Adipose tissue (tissue), 3 donors: ENCODE measurements around the gene ARVCF. TPM values are rescaled to one million over a fixed set of nuclear protein-coding genes. Genes with fewer than 3 reads are reported as not detected.

ENCODE experiments used
- polyA plus RNA-seq, 3 donors: library from polyadenylated mRNA; stranded (reverse); fragments of 200-250 nt; gene quantifications; one replicate each; pipeline ENCODE4 v1.2.3, GENCODE V29; 2013
- donor health status: healthy with polysubstance abuse.
- donor health status: Bipolar disorder and iron deficiency.
- donor health status: healthy.

The ARVCF gene
- polyA plus RNA-seq, 3 donors = 4.0 to 9.8 (median 8.5) TPM

Other genes starting within 250 kb of the ARVCF start
- 1 to 10 TPM; 3.5 to 6.6 (median 4.3) TPM for gene GNB1L, start 161.9 kb downstream of the ARVCF start, polyA plus RNA-seq
- gene RTL10, start 161.9 kb downstream of the ARVCF start, polyA plus RNA-seq = 1 to 10 TPM; 3.1 to 4.3 (median 3.8) TPM
- 100 to 1,000 TPM in 2 of 3 donors, 10 to 100 TPM in 1; 70.9 to 173 (median 133) TPM for gene COMT, start 75.1 kb downstream of the ARVCF start, polyA plus RNA-seq
- 10 to 100 TPM; 13.6 to 21.8 (median 16.6) TPM for gene TXNRD2, start 75.0 kb downstream of the ARVCF start, polyA plus RNA-seq
- 10 to 100 TPM; 11.1 to 30.9 (median 20.5) TPM for gene TANGO2, start 4.3 kb upstream of the ARVCF start, polyA plus RNA-seq
- 10 to 100 TPM; 10.1 to 15.6 (median 12.9) TPM for gene DGCR8, start 63.4 kb upstream of the ARVCF start, polyA plus RNA-seq
- gene RANBP1, start 99.3 kb upstream of the ARVCF start, polyA plus RNA-seq = 10 to 100 TPM; 42.3 to 94.7 (median 68.2) TPM
- gene TRMT2A, start 100.4 kb upstream of the ARVCF start, polyA plus RNA-seq = 10 to 100 TPM; 32.2 to 47.9 (median 43.0) TPM
- 10 to 100 TPM; 20.5 to 45.6 (median 28.0) TPM for gene ZDHHC8, start 115.0 kb upstream of the ARVCF start, polyA plus RNA-seq
- gene CCDC188, start 134.2 kb upstream of the ARVCF start, polyA plus RNA-seq = 1 to 10 TPM in 1 of 3 donors, under 1 TPM in 2; 0.48 to 3.0 (median 0.86) TPM